Stimulated activated CD8-positive, alpha-beta memory T cell treated with anti-CD3 and anti-CD28 coated beads, Interleukin-15, amount 100 ng/mL, for 24 hours (primary cell): ENCODE data around the gene CAMTA1.
"Not testable (repeated sequence)": the region's sequence is repeated elsewhere in the genome, so short reads cannot be mapped to it uniquely, and the experiment has no call there.

Source experiments
- DNase-seq: peaks from one replicate; pipeline ENCODE4 v3.0.0-alpha.2; 2020; ENCODE audit warnings: low read depth

CAMTA1 gene

DNA sequence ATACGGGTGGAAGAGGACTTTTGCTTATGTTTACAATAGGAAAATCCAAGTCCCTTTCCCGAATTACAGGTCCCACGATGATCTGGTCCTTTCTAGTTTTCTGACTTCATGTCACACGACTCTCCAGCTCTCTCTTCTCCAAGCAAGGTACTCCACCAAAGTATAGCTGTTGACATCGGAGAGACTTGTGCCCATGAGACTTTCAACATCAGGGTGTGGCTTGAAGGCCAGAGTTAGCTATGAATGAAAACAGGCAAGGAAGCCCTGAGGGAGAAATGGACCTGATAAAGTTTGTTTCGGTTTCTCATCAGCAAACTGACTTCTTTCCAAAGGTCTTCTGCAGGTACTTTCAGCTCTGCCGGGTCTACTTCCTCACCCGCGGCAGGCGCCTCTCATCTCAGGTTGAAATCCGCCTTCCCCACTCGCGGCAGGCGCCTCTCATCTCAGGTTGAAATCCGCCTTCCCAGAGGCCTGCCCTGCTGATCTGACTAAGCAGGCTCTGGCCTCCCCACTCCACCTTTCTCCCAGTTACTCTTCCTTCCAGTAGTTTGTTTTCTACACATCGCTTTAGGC is 996.8 kb downstream of the CAMTA1 start:
- DNase-seq, result no peak

DNA sequence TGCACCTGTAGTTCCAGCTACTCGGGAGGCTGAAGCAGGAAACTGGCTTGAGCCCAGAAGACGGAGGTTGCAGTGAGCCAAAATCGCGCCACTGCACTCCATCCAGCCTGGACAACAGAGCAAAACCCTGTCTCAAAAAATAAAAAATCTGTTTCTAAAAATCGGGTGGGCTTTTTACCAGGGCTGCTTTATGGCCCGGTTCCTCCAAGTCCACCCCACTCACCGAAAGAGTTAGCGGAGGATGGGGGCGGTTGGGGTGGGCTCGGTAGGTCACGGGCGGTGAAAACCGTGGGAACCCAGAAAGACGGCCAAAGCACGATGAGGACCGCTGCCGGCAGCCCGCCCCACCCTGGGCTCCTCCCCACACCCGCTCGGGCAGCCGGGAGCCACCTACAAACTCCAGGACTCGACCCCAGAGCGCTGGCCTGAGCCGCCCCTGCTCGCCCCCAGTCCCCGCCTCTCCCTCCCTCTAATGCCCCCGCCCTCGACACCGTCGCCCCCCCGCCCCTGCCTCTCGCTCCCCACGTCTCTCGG is 998.0 kb downstream of the CAMTA1 start:
- DNase-seq, result no peak

GRCh38 chr1:7783826-7784491 is 998.7 kb downstream of the CAMTA1 start, which contains the start of gene PER3:
PER3 (plus strand) TSS chr1:7784291; CDS start chr1:7784878, 587 bp downstream.
- DNase-seq, result peak; percentile 76

- no peak for DNase-seq
Observed at GRCh38 chr1:7784492-7785071, 999.3 kb downstream of the CAMTA1 start.

DNA sequence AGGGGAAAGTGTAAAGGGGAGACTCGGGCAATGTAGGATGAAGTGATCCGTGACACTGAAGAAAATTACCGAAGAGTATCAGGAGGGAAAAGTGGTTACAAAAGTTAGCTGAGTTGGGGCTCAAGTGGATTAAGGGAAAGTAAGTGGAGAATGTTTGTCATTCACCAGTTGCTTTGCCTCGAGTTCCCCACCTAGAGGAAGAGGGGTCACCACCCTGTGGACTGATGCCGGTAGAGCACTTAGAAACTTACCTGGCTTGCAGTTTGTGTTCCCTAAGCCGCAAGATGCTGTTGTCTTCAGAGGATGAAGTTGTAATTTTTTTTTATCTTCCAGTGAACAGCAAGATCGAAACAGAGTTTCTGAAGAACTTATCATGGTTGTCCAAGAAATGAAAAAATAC is 999.9 kb downstream of the CAMTA1 start:
- DNase-seq, result no peak

- no peak for DNase-seq
Observed at GRCh38 chr1:7786795-7787194, 1001.5 kb downstream of the CAMTA1 start.

- no peak for DNase-seq
Observed at GRCh38 chr1:7789828-7790227, 1004.6 kb downstream of the CAMTA1 start.

GRCh38 chr1:7791027-7791426 is 1005.8 kb downstream of the CAMTA1 start:
- DNase-seq, result not testable (repeated sequence)

DNA sequence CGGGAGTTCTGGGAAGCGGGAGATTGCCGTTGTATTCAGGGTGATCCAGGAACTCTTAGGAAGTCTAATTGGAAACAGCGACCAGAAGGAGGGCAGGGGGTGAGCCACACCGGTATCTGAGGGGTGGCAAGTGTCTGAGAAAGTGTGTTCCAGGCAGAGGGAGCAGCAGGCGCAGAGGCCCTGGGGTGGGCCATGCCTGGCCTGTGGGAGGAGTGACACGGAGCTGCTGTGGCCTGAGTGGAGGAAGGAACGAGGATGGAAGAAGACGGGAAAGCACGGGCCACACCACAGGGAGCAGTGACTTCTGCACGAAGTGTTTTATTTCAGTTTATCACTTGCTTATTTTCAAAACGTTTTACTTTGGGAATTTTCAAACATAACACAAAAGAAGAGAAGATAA is 1010.2 kb downstream of the CAMTA1 start:
- no peak for DNase-seq

- DNase-seq, result no peak
Observed at GRCh38 chr1:7805460-7805859, 1020.2 kb downstream of the CAMTA1 start.

DNA sequence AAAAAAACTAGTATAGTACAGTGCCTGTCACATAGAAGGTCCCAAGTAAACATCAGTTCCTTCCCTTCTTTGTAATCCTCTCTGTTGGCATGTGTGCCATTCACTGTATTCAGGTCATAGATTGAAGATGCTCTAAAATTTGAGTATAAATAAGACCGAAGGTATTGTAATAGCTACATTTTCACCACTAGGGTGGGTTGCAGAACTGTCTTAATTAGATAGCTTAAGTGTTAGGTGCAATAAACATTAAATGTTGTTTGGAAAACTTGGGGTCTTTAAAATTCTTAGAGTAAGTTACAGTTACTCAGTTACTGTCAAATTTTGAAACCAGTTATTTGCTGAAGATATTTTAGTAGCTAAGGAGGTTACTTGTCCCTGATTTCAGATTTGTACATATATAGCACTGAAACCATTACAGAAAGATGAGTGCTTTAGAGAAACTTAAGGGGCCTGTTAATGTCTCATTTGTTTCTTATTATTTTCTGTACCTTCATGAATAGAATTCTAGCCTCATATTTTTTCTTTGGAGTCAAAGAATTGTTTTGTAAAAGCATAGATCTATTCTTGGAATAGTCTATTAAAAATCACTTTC is 1023.1 kb downstream of the CAMTA1 start:
- DNase-seq, result no peak

DNA sequence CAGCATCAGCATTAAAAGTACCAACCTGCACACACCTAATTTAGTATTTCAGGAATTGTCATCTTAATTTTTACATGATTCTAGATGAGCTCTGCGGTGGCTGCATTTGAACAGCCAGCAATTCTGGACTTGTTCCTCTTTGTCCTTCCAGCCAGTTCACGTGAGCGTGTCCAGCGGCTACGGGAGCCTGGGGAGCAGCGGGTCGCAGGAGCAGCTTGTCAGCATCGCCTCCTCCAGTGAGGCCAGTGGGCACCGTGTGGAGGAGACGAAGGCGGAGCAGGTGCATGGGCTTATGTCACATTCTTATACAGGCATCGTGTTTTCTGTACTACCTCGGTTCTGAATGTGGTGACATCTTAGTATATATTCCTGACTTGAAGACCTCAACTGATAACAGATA is 1024.5 kb downstream of the CAMTA1 start:
- DNase-seq, result no peak

- no peak for DNase-seq
Observed at GRCh38 chr1:7810395-7810794, 1025.1 kb downstream of the CAMTA1 start.

DNA sequence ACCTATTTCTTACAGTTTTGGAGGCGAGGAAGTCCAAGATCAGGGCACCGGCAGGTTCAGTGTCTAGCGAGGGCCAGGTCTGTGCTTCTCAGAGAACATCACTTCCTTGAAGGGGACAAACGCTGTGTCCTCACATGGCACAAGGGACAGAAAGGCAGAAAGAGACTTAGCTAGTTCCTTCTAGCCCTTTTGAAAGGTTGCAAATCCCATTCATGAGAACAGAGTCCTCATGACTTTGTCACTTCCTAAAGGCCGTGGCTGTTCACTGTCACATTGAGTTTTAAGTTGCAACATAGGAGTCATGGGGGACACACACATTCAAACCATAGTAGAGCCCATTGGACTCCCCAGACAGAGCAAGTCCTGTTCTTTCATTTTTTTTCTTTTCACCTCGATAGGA is 1026.2 kb downstream of the CAMTA1 start:
- no peak for DNase-seq

GRCh38 chr1:7813677-7814373 is 1028.6 kb downstream of the CAMTA1 start:
- no peak for DNase-seq
